CD4-positive, alpha-beta T cell treated with Interleukin-6 for 4 hours (primary cell): ENCODE results near the gene EXOC3L4.
"Not testable (repeated sequence)": the region's sequence is repeated elsewhere in the genome, so short reads cannot be mapped to it uniquely, and the experiment has no call there.

Source experiments
- DNase-seq: peaks from one replicate; pipeline ENCODE4 v3.0.0-alpha.2; 2020; ENCODE audit warnings: mixed read lengths

Gene EXOC3L4

DNA sequence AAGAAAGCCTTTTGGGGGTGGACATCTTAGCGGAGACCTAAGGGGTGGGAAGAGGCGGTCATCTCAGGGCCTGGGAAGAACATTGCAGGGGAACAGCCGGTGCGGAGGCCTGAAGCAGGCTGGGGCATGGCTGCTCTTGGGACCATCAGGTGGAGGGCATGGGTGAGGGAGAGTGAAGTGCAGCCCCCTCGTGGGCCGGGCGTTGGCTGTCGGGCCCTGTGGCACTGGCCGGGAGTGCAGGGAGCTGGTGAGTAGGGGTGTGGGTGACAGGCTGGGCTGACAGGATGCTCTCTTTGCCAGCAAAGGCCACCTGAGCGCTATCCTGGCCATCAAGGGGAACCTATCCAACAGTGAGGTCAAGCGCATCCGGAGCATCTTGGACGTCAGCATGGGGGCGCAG, 40.4 kb downstream of the EXOC3L4 start:
- no peak for DNase-seq

DNA sequence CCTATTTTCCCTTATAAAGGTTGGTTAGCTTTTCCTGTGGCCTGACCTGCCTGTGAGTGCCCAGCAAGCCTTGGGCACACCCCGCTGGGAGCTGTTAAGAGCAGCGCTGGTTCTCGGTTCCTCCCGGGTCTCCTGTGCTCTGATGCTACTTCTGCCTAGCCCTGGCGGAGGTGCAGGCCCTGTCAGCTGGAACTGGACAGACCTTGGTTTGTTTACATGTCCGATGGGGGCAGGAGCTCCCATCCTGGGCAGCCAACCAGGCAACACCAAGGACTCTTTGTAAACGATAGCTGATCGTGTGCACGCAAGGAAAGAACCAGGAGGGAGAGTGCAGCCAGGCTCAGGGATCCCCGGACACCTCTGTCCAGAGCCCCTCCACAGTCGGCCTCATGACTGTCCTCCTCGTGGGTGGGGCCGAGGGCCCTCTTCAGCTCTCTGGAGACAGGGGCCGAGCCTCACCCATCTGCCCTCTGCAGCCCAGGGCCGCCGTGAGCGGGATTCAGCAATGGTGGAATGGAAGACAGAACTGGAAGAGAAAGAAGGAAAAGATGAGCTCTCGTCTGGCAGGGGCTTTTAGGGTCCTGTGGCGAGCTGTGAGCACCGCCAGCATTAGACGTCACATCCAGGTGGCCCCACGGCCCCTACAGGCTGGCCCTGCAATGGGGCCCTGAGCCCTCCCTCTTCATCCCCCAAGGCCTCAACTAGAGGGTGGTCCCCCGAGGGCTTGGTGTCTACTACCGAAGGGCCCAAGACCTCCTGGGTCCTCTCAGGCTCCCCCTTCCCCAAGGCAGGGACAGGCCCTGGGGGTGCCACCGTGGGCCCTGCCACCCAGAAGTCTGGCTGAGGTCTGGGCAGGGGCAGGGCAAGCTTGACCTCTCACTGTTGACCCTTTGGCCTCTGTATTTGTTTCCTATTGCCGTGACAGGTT, 41.1 kb downstream of the EXOC3L4 start:
- DNase-seq = no peak

DNA sequence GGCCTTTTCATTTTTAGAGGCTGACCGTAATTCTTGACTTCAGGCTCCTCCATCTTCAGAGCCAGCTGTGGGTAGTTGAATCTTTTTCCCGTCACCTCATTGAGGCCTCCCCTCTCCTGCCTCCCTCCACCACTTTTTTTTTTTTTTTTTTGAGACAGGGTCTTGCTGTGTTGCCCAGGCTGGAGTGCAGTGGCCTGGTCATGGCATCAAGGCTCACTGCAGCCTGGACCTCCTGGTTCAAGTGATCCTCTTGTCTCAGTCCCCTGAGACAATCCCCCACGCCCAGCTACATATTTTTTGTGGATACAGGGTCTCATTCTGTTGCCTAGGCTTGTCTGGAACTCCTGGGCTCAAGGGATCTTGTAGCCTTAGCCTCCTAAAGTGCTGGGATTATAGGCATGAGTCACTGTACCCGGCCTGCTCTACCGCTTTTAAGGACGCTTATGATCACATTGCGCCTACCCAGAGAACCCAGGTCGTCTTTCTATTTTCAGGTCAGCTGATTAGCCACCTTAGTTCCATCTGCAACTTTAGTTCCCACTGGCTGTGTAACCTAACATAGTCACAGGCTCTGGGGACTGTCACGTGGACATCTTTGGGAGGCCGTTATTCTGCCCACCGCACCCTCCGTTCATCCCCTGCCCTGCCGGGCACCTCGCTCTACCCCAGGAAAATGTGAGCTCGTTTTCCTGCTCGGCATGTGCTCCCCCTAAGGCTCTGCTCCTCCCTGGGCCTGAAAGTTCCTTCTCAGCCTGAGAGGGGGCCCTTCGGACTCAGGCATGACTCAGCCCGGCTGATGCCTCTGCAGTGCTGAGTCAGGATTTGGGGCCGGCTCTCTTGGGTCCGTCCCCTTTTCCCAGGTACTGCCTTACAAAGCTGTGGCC, 42.1 kb downstream of the EXOC3L4 start:
- no peak for DNase-seq

DNA sequence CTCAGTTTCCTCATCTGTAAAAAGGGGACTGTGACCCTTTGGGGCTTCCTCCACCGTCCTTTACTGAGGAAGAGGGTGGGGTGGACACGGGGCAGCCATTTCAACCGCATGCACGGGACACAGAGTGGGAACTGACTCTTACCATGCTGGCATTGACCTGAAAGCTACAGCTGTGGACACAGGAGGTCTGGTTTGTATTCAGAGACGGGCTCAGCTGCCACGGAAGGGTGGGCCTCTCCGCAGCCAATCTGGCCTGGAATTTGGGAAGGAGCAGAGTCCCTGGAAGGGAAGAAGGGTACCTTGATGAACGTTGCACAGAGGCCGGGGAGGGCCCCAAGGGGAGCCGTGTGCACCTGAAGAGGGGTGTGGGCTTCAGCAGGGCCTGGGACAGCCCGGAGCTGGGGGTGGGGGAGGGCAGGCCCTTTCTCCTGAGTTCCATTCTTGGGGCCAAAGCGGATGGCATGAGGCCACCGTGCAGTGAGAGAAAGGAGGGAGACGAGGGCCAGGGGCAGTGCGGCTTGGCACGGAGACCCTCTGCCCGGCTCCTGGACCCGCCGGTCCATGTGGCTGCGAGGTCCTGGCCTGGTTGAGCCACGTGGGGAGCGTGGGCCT, 43.3 kb downstream of the EXOC3L4 start:
- no peak for DNase-seq

DNA sequence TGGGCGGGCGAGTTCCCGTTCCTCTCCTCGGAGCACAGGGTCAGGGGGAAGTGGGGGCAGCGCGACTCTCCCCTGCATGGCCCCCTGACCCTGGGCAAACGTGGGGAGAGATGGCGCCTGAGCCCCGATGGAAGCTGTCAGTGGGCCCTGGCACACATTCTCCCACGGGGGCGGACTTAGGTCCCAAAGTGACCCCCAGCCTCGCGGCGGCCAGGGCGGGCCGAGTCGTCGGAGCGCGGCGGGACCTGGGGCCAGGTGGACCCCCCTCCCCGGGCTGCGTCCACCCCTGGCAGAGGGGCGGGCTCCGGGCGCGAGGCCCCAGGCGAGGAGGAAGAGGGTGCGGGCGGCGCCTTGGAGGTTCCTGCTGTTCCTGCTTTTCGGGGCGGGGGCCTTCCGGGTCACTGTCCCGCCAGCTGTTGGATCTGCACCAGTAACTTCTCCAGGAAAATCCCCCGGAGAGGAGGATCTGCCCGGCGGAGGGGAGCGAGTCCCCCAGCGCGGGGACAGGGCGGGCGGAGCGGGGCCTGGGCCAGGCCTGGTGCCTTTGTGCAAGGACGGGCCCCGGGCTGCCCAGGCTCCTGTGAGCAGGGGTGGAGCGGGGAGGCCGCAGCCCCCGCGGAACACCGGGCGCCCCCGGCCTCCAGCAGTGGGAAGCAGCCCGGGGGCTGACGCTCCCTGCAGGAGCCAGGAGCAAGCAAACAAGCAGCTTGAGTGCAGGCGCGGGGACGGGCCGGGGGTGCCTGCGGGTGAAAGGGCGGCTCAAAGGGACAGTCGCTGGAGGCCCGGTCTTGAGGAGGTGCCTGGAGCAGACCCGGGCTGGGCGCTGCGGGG, 44.0 kb downstream of the EXOC3L4 start:
- DNase-seq = no peak

DNA sequence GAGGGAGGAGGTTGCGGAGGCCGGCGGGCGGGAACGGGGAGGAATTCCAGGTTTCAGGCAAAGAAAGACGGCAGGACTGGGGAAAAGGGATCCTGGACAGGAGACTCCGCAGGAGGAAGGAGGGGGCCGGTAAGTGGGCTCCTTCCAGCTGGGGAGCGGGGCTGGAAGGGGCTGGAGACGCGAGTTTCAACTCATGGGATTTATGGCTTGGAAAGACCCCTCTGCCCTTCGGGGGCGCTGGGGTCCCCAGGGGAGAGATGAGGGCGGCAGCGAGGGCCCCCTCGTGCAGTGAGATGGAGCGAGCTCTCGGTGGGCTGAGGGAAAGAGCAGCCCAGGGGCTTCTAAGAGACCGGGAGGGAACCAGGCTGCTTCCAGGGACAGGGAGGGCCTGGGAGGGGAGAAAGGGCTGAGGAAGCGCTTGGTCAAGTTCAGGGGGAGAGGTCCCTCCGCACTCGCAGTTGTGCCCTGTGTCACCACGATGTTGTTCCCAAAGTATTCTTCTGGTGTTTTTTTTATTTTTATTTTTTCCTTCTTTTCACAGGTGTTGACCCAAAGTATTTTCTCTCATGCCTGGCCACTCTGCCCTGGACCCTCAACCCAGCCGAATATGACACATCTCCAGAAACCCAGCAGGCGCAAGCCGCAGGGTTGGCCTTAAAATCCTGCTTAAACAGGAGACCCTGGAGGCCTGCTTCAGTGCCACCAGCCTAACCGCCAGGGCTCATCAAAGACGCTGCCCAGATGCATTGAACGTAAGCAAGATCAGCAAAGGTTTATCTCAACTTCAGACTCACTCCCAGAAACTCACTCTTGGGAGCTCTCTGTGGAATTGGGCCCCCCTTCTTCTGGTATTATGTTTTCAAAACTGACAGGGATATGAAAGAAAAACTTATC, 44.9 kb downstream of the EXOC3L4 start:
- no peak for DNase-seq

DNA sequence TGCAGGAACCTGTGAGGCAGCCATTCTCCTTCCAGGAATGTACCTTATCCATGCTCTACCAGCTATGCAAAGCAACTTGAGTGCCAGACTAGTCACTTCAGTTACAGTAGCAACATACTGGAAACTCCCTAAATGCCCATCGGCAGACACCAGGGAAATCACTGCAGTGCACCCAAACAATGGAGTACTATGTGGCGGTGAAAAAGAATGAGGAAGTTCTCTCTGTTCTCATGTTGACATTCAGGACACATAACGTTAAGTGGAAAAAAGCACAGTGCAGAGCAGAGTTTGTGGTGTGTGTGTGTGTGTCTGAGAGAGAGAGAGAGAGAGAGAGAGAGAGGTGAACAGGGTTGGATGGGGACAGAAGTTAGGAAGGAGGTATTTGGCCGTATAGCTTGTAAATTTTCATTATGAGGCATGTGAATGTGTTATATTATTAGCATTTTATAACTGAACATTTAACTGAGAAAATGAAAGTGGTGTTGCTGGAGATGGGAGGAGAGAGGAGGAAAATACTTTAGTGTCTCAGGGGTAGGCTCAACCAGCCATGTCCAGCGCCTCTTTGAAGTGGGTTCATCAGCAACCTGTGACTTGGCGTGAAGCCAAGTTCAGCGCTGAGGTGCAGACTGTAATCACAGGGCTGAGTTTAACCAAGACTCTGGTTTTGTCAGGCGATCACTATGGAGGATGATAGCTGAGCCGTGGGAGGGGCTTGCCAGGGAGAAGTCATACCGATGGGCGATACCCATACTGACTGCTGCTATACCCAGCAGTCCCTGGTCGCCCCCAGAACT, 46.0 kb downstream of the EXOC3L4 start:
- no peak for DNase-seq

DNA sequence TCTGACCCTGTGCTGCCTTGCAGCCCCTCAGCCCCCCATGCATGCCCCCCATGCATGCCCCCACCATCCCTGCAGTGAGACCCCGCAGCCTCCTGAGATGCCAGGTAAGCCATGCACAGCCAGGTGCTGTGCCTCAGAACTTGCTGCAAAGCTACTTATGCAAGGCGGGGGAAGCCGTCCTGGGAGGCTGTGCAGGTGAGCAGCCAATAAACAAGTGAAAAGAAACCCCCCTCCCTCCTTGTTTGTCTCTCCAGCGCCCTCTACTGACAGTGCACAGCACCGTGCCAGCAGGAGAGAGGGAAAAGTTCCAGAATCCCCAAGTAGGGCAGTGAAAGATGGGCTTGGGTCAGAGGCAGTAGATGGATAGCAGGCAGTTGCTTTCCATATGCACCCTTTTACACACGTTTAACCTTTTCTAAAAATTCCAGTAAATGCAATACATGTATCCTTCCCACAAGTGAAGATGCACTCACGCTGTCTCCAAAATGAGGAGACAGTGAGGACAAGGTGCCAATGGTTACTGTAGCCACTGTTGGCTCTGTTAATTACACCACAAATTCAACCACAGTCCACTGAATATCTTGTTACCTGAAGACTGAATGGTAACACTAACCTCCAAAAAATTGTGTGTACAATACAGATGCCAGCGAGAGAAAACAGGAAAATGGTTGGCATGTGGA, 46.7 kb downstream of the EXOC3L4 start:
- peak; percentile 29 for DNase-seq

DNA sequence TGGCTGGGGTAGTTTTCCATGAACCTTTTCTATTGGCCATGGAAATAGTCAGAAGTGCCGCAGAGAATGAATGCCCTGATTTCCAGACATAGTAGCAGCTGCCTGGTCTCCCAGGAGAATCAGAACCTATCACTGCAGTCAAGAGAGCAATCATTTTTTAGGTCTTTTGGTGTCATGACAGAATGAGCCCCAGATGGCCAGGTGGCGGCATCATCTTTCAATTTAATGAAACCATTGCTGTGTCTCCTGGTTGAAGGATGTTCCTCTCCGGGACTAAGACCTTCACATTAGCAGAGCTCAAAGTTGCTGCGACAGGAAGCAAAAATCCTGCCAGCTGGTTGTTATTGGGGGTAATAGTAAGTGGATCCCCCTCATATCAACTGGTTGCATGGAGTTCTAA, 47.5 kb downstream of the EXOC3L4 start:
- no peak for DNase-seq

DNA sequence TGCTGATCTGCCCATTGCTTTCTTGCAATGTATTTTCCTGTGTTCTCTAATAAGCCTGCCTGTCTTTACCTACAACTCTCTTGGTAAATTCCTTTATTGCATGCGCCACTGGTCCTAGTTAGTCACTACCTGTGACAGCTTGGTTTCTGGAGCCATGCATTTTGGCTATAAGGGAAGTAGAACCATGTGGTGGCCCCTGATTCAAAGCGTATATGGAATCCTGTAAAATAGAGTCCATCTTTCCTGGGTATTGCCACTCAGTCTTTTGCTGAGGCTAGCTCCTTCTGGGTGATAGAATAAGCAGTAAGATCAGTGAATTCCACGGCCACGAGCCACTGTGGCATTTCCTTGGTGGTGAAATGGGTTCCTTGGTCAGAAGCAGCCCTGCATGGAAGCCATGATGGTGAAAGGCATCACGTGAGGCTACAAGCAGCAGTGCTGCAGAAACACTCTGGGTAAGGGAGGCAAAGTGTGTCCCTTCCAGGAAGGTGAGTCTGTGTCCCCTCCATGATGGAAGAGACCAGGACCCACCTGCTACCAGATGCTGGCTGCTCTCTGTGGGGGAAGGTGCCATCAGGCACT, 48.3 kb downstream of the EXOC3L4 start:
- DNase-seq = no peak

DNA sequence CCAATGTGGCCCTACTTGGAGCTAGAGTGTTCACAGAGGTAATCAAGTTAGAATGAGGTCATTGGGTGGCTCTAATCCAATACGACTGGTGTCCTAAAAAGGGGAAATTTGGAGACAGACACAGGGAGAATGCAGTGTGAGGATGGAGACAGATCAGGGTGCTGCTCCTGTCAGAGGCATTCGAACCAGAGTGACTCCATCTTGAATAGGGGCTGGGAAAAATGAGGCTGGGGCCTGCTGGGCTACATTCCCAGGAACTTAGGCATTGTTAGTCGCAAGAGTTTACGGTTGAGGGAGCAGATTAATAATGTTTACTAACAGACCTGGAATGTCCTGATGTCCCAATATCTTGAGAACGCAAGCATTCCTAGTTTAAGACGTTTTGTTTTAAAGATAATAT, 49.0 kb downstream of the EXOC3L4 start:
- DNase-seq = no peak

DNA sequence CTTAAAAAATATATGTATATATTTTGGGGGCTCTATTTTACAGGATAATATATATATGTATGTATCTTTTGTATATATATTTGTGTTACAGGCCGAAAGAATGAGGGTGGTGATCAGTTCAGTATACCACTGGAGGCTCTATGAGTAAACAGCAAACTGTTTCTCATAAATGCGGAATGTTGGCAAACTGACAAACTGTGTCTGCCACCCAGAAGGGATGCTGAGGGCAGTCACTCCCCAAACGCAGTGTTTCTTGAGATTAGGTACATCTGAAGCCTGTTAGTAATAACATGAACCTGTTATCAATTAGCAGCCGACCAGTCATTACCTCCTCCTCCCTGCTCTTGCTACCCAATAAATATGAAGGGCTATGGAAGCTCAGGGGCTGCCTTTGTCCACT, 49.6 kb downstream of the EXOC3L4 start:
- DNase-seq = no peak

DNA sequence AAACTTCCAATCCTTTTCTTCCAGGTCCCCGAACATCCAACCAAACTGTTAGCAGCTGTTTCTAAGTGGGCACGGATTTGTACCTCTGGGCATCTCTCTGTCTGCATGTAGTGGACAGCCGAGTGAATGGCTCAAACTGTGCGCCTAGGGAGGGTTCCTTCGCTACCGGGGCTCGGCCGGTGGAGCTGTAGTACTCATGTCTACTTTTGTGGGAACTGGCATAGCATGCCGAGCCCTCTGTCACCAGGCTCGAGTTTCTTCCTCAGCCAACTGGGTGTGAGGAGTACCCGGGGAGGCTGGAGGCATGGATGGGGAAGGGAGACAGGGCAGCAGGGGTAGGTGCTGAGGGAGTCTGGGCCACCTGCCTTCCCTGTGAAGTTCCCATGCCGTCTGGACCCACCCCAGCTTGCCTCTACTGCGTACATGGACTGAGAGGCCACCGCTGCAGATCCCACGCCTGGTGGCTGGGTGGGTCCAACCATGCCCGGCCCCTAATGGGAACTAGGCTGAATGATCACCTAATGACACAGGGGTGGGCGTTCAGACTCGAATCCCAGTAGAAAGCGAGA, 51.7 kb downstream of the EXOC3L4 start:
- DNase-seq = no peak

DNA sequence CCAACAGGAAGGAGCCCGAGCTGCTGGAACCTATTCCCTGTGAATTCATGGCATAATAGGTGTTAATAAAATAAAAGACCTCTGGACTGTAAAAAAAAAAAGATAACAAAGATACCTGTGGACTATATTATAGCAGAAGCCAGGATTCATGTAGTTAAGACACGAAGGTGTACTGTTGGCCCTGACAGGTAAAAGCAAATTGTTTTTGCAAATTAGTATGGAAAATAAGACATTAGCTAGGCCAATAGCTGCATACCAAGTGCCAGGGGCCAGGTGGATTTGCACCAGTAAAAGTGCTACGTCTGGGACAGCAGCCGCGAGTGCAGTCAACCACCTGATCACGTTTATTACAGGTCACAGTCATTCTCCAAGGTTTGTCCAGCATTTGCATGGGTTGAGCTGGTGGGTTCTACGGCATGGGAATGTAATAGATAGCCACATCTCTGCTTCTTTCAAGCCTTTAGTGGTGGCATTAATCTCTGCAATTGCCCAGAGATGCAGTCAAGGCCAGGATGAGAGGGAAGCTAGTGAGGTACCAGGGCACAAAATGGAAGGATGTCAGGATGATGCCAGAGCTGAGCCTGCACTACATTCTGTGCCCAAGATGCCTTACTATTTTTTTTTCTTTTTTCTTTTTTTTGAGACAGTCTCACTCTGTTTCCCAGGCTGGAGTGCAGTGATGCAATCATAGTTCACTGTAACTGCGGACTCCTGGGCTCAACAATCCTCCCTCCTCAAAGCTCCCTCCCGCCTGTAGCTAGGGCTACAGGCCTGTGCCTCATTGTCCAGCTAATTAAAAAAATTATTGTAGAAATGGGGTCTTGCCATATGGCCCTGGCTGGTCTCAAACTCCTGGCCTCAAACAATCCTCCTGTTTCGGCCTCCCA, 55.1 kb downstream of the EXOC3L4 start:
- DNase-seq = no peak

DNA sequence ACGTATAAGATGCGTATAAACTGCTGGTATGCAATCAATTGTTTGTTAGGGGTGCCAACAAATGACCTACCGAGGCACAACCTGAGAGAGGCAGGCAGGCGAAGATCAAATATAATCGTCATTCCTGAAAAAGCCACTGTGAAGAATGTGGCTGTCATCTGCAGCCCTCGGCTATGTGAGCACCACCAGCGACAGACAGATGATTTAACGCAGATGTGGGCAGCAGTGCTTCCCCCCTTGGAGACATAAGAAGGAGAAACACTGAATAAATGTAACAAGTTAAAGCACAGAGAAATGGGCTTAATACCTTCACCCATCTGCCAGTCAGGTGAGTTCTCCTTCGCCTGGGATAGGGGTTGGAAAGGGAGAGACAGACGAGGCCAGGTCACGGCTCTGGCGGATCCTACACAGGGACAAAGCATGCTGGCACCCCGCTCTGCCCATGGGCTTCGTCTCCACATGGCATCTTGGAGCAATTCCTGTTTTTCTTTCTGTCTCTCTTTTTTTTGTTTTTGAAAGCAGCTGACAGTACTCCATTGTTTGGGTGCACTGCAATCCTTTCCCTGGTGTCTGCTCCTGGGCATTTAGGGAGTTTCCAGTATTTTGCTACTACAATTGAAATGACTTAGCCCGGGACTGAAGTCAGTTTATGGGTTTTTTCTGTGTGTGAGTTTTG, 56.9 kb downstream of the EXOC3L4 start:
- DNase-seq = no peak

DNA sequence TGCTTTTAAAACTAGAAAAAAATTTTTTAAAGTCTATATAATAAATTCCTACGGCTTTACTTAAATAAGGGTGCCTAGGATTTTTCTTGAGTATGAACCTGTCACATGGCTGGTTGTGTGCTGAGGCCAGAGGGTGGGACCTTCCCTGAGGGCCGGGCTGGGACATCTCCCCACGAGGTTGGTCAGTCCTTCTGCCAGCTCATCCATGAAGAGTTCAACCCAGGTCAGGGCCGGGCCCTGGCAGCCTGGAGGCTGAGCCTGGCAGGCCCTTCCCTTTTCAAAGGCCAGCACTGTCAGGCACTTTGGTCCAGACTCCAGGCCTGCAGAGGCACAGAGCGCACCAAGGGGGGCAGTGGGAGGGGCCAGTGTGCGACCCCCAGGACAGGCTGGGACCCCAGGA, 60.5 kb downstream of the EXOC3L4 start:
- no peak for DNase-seq

DNA sequence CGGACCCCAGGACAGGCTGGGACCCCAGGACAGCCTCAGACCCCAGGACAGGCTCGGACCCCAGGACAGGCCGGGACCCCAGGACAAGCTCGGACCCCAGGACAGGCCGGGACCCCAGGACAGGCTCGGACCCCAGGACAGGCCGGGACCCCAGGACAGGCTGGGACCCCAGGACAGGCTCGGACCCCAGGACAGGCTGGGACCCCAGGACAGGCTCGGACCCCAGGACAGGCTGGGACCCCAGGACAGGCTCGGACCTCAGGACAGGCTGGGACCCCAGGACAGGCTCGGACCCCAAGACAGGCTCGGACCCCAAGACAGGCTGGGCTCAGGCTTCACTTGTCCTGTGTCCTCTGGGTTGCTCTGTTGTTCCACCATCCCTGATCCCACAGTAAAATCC, 60.9 kb downstream of the EXOC3L4 start:
- DNase-seq = not testable (repeated sequence)
